HEK293 (cell line): ENCODE results near the gene USP22.

Experiments
- KLF16 ChIP-seq: fragments of 450-650 bp; formaldehyde crosslinking; IDR thresholded peaks from 2 replicates; pipeline ENCODE4 v1.5.1; 2017; ENCODE audit warnings: missing biosample characterization, missing genetic modification characterization
- RBAK ChIP-seq: fragments of 450-650 bp; formaldehyde crosslinking; IDR thresholded peaks from 2 replicates; pipeline ENCODE4 v1.5.1; 2016; ENCODE audit warnings: missing biosample characterization, missing genetic modification characterization
- REPIN1 ChIP-seq: fragments of 450-650 bp; formaldehyde crosslinking; IDR thresholded peaks from 2 replicates; pipeline ENCODE4 v1.5.1; 2017; ENCODE audit warnings: missing biosample characterization, missing genetic modification characterization, low read depth
- ZBTB20 ChIP-seq: fragments of 450-650 bp; formaldehyde crosslinking; IDR thresholded peaks from 2 replicates; pipeline ENCODE4 v1.5.1; 2016; ENCODE audit warnings: missing biosample characterization, missing genetic modification characterization
- ZBTB8A ChIP-seq: fragments of 450-650 bp; formaldehyde crosslinking; IDR thresholded peaks from 2 replicates; pipeline ENCODE4 v1.5.1; 2016; ENCODE audit warnings: missing biosample characterization, missing genetic modification characterization
- ZFP37 ChIP-seq: fragments of 450-650 bp; formaldehyde crosslinking; IDR thresholded peaks from 2 replicates; pipeline ENCODE4 v1.5.1; 2016; ENCODE audit warnings: missing biosample characterization, missing genetic modification characterization
- ZNF114 ChIP-seq: fragments of 450-650 bp; formaldehyde crosslinking; IDR thresholded peaks from 2 replicates; pipeline ENCODE4 v1.5.0; 2017; ENCODE audit warnings: missing biosample characterization, missing genetic modification characterization
- ZNF324 ChIP-seq: fragments of 450-650 bp; formaldehyde crosslinking; IDR thresholded peaks from 2 replicates; pipeline ENCODE4 v1.5.1; 2016; ENCODE audit warnings: missing biosample characterization, missing genetic modification characterization
- ZNF624 ChIP-seq: fragments of 450-650 bp; formaldehyde crosslinking; IDR thresholded peaks from 2 replicates; pipeline ENCODE4 v1.5.1; 2017; ENCODE audit warnings: missing biosample characterization, missing genetic modification characterization
- ZNF626 ChIP-seq: fragments of 450-650 bp; sonication (Bioruptor Pico); formaldehyde crosslinking; IDR thresholded peaks from 2 replicates; pipeline ENCODE4 v1.5.1; 2018; ENCODE audit warnings: missing biosample characterization, missing genetic modification characterization, inconsistent platforms
- ZNF830 ChIP-seq: fragments of 450-650 bp; IDR thresholded peaks from 2 replicates; pipeline ENCODE4 v1.5.0; 2018; ENCODE audit warnings: missing biosample characterization, missing genetic modification characterization, low read depth, mild to moderate bottlenecking, moderate library complexity
- TF ChIP-seq, protein P1 (sequence below): fragments of 450-650 bp; formaldehyde crosslinking; IDR thresholded peaks from 2 replicates; pipeline ENCODE4 v1.5.1; 2016; ENCODE audit warnings: missing biosample characterization, missing genetic modification characterization
- TF ChIP-seq, protein P2 (sequence below): fragments of 450-650 bp; formaldehyde crosslinking; optimal IDR thresholded peaks from 2 replicates; pipeline ENCODE3; 2016; ENCODE audit warnings: missing biosample characterization, mild to moderate bottlenecking, missing genetic modification characterization
- TF ChIP-seq, protein P3 (sequence below): fragments of 450-650 bp; formaldehyde crosslinking; IDR thresholded peaks from 2 replicates; pipeline ENCODE4 v1.5.1; 2016; ENCODE audit warnings: missing biosample characterization, missing genetic modification characterization, low read depth

DNA sequence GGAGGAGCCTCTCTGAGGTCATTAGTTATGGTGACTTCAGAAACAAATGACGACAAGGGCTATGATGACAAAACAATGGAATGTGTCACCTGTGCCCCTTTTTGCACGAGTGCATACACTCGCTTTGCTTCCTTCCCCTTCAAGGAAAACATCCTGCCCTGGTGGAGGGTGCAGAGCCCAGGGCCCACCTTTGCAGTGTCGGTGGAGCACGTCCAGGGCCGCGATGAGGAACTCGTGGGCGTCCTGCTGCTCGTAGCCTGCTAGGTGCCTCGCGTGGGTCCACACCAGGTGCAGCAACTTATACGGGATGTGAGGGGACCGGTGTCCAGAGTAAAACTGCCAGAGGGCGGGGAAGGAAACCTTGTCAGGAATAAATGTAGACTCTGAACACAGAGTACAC, 27.2 kb downstream of the USP22 start:
- TF ChIP-seq KLF16 (no peak), ZNF830 (tag by site-specific recombination) (no peak), ZBTB8A (tag by site-specific recombination) (no peak), ZNF626 (tag by site-specific recombination) (no peak), ZNF114 (tag by site-specific recombination) (no peak), ZNF324 (tag by site-specific recombination) (no peak), REPIN1 (no peak), ZFP37 (no peak), RBAK (tag by site-specific recombination) (no peak), ZBTB20 (no peak), ZNF624 (tag by site-specific recombination) (no peak)
- TF ChIP-seq, protein P1, sequence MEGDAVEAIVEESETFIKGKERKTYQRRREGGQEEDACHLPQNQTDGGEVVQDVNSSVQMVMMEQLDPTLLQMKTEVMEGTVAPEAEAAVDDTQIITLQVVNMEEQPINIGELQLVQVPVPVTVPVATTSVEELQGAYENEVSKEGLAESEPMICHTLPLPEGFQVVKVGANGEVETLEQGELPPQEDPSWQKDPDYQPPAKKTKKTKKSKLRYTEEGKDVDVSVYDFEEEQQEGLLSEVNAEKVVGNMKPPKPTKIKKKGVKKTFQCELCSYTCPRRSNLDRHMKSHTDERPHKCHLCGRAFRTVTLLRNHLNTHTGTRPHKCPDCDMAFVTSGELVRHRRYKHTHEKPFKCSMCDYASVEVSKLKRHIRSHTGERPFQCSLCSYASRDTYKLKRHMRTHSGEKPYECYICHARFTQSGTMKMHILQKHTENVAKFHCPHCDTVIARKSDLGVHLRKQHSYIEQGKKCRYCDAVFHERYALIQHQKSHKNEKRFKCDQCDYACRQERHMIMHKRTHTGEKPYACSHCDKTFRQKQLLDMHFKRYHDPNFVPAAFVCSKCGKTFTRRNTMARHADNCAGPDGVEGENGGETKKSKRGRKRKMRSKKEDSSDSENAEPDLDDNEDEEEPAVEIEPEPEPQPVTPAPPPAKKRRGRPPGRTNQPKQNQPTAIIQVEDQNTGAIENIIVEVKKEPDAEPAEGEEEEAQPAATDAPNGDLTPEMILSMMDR (tag by site-specific recombination), result no peak
- TF ChIP-seq, protein P2, sequence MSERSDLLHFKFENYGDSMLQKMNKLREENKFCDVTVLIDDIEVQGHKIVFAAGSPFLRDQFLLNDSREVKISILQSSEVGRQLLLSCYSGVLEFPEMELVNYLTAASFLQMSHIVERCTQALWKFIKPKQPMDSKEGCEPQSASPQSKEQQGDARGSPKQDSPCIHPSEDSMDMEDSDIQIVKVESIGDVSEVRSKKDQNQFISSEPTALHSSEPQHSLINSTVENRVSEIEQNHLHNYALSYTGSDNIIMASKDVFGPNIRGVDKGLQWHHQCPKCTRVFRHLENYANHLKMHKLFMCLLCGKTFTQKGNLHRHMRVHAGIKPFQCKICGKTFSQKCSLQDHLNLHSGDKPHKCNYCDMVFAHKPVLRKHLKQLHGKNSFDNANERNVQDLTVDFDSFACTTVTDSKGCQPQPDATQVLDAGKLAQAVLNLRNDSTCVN, result no peak
- TF ChIP-seq, protein P3, sequence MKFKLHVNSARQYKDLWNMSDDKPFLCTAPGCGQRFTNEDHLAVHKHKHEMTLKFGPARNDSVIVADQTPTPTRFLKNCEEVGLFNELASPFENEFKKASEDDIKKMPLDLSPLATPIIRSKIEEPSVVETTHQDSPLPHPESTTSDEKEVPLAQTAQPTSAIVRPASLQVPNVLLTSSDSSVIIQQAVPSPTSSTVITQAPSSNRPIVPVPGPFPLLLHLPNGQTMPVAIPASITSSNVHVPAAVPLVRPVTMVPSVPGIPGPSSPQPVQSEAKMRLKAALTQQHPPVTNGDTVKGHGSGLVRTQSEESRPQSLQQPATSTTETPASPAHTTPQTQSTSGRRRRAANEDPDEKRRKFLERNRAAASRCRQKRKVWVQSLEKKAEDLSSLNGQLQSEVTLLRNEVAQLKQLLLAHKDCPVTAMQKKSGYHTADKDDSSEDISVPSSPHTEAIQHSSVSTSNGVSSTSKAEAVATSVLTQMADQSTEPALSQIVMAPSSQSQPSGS, result no peak
